Left hindlimb (tissue), 1 donor: Measurements from ENCODE around the gene SH3BP5L.
"Not testable (repeated sequence)": the region's sequence is repeated elsewhere in the genome, so short reads cannot be mapped to it uniquely, and the experiment has no call there.

Experiments
- DNase-seq: peaks from one replicate; pipeline ENCODE4 v3.0.0-alpha.2; 2018

SH3BP5L gene

DNA sequence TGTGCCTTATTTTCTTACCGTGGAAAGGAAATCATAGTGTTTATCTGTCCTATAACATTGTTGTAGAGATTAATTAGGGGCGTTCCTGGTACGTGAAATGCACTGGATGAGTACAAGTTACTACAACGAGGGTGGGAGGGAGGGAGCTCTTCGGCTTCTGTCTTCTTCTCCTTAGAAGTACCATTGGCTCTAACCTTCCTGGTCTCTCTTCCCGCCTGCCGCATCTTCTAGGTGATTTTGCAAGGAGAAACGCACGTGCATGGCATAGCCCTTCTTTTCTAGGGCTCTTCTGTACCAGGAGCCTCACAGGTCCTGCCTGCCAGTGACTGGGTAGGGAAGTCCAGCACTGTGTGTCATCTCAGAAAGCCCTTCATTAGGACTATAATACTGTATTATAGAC lies 16.8 kb downstream of the SH3BP5L start:
- no peak for DNase-seq

DNA sequence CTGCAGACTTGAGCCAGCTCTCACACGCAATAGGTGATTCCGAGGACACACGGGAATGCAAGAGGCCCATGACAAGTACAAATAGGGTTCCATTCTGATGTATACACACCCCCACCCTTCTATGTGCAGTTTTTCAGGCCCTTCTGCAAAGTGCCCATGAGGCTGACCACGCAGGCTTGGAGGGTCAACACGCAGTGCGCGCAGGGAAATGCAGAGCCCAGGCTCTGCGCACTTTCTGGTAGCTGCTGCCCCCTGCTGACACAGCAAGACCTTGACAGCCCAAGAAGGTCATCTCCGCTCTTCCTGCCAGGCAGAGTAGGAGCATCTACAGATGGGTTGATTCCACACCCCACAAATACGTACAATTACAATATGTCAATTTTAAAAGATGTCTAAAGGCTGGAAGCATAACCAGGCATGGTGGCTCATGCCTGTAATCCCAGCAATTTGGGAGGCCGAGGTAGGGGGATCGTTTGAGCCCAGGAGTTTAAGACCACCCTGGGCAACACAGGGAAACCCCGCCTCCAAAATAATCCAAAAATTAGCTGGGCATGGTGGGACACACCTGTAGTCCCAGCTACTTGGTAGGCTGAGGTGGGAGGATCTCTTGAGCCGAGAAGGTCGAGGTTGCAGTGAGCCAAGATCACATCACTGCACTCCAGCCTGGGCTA lies 18.5 kb downstream of the SH3BP5L start:
- DNase-seq = no peak

DNA sequence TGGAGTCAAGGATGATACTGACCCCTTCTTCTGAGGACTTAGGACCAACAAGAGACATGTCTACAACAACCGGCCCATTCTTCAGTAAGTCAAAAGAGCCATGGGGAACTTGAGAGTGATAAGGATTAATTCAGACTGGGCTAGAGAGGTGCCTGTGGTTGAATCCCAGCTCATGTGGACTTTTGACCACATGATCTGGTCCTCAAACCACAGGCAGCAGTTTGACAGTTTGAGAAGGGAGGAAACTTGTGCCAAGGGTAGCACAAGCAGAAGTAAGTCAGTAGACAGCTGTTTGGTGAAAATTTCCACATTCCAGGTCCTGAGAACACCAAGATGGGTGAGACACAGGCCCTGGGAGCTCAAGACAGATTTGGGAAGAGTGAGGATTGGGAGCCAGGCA lies 19.8 kb downstream of the SH3BP5L start:
- no peak for DNase-seq

DNA sequence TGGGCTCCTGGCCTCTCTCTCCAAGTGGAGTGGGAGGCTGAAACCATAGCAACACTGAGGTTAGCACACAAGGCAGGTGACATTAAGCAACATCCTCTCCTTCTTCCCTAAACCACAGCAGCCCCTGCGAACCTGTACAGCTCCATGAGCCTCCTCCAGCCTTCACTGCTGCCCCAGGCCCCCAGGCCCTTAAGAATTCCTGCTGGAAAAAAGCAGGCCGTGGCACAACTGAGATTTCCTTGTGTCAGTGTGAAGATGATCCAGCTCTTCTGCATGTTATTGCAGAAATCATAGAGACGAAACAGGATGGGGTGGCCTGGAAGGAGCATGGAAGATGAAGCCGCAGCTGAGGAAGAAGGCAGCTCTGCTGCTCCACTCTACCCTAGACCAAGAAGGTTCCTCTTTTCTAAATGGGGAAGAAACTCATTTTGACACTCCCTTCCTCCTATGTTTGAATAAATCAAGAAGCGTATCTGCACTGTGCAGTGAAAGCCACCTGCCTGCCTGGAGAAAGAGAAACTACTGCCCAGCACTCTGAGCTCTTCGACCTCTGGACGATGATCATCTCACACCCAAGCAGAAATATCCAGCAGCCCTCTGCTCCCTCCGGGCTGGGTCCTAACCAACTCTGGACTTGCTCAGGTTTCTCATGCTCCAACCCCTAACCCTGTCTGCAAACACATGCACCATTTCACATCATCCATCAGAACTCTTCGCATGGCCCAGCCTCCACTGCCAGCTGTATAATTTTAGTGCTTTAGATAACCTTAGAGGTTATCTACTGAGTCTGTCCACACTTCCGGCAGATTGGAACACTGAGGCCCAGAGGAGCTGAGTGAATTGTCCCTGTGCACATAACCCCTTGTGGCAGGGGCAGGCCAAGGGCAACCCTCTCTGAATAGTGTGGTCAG lies 20.7 kb downstream of the SH3BP5L start:
- DNase-seq = no peak

DNA sequence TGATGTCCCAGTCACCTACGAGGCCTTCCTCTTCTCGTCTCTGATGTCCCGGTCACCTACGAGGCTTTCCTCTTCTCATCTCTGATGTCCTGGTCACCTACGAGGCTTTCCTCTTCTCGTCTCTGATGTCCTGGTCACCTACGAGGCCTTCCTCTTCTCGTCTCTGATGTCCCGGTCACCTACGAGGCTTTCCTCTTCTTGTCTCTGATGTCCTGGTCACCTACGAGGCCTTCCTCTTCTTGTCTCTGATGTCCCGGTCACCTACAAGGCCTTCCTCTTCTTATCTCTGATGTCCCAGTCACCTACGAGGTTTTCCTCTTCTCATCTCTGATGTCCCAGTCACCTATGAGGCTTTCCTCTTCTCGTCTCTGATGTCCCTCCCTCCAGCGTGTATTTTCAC lies 22.2 kb downstream of the SH3BP5L start:
- not testable (repeated sequence) for DNase-seq

DNA sequence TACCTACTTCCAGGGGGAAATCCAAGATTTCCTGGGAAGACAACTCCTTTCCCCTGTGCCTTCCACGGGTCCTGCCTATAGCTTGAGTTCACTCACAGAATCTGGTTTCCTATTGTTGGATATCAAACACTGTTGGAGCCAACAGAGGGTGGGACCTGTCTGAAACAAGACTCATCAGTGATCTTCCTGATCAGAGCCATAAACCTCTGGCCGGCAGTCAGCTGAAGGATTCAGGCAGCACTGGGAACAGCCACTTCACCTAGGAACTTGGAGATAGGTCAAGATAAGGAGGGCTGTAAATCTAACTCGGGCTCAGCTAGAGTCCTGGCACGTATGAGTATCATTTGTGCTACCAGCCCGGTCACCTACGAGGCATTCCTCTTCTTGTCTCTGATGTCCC lies 23.3 kb downstream of the SH3BP5L start:
- no peak for DNase-seq

DNA sequence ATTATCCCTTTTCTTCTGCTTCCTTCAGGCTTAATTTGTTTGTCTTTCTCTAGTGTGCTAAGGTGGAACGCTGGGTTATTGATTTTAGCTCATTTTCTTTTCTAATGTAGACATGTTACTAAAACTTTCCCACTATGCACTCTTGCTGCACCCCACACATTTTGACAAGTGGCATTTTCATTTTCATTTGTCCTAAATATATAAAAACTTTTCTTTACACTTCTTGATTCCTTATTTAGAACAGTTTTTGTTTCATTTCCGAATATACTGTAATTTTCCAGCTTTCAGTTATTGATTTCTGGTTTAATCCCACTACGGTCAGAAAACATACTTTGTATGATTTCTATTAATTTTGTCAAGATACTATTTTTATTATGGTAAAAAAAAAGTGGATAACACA lies 25.3 kb downstream of the SH3BP5L start:
- DNase-seq = no peak

DNA sequence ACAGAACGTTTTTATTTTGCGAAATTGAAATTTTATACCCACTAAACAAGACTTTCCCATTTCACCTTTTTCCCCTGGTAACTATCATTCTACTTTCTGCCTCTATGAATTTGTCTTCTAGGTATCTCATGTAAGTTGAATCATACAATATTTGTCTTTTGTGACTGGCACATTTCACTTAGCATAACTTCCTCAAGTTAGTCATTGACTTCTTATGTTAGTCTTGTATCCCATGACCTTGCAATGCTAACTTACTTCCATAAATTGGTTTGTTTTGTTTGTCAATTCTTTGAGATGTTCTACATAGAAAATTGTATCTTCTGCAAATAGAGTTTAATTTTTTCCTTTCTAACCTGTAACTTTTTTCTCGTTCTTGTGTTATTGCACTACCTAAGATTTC lies 26.9 kb downstream of the SH3BP5L start:
- no peak for DNase-seq

DNA sequence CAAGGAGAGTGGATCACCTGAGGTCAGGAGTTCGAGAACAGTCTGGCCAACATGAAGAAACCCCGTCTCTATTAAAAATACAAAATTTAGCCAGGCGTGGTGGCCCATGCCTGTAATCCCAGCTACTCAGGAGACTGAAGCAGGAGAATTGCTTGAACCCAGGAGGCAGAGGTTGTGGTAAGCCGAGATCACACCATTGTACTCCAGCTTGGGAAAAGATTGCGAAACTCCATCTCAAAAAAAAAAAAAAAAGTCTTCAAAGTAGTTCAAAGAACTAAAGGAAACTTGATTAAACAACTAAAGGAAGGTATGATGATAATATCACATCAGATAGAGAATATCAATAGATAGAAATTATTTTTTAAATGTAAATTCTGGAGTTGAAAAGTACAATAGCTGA lies 31.1 kb downstream of the SH3BP5L start:
- DNase-seq = not testable (repeated sequence)

DNA sequence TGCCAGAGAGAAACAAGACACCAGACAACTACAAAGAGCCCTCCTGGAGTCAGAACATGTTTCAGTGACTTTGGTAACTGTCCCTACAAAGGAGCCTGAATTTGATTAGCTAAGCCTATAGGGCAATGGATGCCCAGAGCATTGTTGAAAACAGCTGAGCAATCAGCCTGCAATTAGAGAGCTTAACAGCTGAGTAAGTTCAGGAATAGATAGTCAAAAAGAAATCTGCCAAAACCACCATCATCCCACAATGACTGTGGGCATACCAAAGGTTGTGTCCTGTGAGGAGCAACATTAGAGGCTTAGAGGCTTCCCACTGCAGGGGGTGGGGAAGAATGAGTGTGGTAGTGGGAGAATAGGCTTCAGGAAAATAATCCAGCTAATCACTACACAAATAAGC lies 32.1 kb downstream of the SH3BP5L start:
- DNase-seq = no peak

DNA sequence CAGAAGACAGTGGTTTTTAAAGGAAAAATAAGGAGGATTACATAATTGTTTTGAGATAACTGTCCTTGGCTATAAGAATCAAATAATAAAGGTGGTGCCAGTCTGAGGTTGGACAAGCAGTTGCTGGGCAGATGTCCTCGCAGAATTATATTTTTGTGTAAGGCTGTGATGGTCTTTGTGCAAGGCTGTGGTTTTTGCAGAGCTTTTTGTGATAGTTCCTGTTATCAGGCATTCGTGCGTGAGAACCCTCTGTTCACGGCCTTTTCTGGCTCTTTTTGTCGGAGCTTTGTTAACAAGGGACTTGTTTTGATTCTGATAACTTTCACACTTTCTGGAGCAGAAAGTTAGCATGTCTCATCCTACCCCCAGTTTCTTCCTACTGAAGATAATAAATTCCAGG lies 33.4 kb downstream of the SH3BP5L start:
- DNase-seq = no peak

DNA sequence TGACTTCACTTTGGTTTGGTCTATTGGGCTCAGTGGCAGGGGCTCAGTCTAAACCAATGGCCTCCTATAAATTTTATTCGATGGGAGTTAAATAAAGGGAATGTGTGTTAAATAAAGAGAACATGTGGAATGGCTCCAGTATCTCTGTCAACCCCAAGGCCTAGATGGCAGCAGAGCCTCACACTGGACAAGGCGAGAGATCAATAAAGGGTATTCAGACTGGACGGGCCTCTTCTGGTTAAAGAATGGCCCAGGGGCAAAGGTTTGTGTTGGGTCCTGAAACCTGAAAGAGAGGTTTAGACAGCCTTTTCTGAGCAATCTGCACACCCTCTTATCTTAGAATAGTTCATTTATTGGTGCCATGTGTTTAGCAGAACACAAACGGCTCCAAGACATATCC lies 34.7 kb downstream of the SH3BP5L start:
- no peak for DNase-seq

DNA sequence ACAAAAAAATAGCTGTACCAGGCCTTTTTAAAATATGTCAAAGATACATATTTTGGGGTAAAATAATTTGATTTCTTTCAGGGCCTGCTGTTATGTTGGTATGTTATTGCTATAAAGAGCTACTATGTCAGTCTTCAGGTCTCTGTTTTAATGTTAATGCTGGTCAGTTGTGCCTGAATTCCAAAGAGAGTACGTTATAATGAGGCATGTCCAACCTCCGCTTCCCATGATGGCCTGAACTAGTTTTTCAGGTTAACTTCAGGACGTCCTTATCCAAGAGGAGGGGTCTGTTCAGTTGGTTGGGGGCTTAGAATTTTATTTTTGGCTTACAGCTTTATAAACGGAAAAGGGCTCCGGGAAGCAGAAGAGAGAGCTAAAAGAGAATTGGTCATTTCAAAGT lies 35.3 kb downstream of the SH3BP5L start:
- no peak for DNase-seq

DNA sequence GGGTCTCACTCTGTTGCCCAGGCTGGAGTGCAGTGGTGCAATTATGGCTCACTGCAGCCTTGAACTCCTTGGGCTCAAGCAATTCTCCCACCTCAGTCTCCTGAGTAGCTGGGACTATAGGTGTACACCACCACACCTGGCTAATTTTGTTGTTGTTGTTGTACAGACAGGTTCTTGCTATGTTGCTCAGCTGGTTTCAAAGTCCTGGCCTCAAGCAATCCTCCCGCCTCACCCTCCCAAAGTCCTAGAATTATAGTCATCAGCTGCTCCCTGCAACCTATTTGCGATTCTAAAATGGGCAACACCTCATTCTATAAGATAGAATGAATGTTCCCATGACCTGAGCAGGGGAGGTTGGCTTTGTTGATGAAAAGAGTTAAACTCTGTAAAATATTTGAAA lies 36.4 kb downstream of the SH3BP5L start:
- DNase-seq = not testable (repeated sequence)

DNA sequence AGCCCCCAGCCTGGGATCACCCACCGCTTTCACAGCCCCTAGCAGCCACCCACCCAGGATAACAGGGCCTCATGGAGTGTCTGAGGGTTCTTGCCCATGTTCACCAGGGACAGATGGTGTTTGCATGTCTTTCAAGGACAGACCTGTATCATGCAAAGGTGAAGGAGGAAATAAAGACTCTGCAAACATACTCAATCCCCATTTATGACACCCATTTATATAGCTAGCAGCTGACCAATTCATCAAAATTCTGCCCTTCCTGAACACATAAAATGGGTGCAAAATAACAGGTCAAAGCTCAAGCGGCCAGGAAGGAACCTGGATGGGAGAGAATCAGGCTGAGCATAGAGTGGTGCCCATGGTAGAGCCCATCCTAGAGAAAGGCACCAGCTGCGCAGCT lies 37.4 kb downstream of the SH3BP5L start:
- DNase-seq = no peak

DNA sequence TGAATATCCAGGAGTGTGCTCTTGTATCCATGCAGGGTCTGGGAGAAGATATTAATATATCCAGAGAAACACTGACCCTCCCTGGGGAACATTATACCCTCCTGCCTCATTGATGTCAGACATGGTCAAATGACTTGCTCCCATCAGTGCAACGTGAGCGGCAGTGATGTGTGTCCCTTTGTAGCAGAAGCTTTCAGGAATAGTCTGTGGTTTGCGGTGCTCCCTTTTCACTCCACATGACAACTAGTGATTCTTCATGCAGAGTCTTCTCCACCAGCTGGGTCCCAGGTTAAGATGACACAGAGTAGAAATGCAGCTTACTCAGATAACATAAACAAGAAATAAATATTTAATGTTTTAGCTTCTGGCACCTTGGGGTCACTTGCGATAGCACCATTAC lies 38.3 kb downstream of the SH3BP5L start:
- DNase-seq = no peak

DNA sequence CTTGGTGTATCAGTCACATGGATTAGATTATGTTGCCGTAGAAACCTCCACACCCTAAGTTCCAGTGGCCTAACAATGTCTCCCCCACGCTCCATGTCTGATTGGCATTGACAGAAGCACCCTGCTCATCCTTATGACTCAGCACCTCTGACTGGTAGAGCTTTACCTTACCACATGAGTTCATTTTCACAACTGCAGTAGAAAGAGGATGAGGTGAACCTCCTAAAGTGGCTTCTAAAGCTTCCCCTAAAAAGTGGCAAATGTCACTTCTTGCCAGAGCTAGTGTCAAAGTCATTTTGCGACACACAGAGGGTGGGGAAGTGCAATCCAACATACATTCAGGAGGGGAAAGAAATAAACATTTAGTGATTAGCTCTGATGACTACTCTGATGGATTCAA lies 39.6 kb downstream of the SH3BP5L start:
- no peak for DNase-seq

DNA sequence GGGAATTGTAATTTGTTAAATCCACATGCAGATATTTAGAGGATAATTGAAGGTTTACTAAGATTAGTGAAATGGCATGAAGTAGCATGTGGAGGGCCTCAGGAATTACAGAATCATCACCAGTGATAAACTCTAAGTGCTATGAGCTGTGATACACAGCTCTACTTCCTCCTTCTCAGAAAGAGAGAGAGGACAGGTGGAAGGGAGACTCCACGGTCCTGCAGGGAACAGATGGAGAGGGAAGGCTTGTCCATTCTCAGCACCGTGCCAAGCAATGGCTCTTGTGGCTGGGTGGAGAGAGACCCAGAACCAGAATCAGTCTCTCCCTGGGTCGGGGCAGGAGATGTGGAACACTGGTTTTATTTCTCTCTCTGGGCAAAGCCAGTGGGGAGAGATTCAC lies 42.3 kb downstream of the SH3BP5L start:
- DNase-seq = no peak

DNA sequence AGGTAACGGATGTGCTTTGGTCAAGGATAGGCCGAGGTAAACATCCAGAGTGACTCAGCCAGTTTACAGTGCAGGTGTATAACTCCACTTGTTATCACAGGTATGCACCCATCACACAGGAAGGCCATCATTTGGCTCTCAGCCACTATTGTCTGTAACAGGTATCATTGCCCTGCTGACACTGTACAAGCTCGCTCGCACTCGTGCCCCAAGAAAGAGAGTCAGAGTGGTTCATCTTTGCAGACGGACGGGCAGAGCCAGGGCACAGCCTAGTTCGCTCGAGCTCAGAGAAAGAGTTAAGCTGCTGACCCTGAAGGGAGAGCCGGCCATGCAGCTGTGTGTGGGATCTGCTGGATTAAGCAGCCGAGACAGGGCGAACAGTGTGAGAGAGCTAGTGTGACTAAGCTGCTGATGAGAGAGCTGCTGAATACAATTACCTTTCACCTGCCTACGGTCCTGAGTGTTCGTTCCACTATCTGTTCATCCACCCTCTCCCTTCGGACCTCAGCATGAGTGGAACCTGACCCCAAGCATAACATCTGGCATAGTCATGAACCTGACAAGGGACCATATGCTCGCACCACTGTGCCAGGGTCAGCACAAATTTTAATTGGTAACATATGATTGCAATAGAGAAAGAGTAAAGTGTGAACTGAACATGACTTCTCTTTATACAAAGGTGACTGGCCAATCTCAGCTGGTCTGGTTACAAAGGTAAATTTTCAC lies 43.1 kb downstream of the SH3BP5L start:
- DNase-seq = no peak

DNA sequence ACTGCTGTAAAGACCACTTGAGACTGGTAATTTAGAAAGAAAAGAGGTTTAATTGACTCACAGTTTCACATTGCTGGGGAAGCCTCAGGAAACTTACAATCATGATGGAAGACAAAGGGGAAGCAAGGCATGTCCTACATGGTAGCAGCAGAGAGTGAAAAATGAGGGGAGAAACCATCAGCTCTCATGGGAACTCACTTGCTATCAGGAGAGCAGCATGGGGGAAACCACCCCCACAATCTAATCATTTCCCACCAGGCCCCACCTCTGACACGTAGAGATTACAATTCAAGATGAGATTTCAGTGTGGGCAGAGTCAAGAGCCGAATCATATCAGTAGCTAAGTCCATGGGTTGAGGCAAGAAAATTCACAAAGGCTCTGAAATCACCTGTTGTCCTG lies 46.4 kb downstream of the SH3BP5L start:
- no peak for DNase-seq

DNA sequence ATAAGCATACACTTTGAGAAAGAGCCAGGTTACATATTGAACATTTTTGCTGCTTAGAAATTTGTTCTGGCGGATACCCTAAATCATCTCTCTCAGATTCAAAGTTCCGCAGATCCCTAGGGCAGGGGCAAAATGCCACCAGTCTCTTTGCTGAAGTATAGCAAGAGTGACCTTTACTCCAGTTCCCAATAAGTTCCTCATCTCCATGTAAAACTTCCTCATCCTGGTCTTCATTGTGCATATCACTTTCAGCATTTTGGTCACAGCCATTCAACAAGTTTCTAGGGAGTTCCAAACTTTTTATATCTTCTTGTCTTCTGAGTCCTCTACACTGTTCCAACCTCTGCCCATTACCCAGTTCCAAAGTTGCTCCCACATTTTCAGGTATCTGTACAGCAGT lies 46.8 kb downstream of the SH3BP5L start:
- no peak for DNase-seq

DNA sequence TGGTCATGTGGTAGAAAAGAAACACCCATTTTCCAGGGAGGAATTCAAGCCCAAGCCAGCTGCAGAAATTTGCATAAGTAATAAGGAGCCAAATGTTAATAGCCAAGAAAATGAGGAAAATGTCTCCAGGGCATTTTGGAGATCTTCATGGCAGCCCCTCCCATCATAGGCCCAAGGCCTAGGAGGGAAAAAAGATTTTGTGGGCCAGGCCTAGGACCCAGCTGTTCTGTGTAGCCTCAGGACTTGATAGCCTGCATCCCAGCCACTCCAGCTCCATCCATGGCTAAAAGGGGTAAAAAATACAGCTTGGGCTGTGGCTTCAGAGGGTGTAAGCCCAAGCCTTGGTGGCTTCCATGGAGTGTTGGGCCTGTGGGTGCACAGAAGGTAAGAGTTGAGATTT lies 48.7 kb downstream of the SH3BP5L start:
- no peak for DNase-seq

DNA sequence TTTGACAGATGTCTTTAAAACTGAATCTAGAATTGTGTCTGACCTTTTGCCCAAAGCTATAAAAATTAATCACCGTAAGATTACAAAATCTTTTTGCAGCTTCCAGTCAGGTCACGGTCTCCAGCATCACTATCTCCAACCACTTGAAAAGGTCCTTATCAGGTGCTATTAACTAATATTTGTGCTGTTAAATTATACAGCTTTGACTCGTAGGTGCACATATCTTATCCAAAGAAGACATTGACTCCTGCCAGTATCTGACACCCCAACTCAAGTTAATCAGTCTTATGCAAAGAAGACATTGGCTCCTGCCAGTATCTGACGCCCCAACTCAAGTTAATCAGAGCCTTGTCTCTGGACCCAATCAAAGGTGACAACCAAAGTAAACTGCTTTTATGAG lies 50.3 kb downstream of the SH3BP5L start:
- no peak for DNase-seq
